Thoracic aorta (tissue), 2 donors: ENCODE results near the gene ABLIM2. TPM values are rescaled to one million over a fixed set of nuclear protein-coding genes. Genes with fewer than 3 reads are reported as not detected.

Source experiments
- ATAC-seq: fragments of 150-250 bp; one replicate; pipeline ENCODE4 v1.8.0; 2017; ENCODE audit warnings: low read depth; ENCODE audit not compliant: insufficient number of reproducible peaks, low FRiP score
- DNase-seq: peaks from one replicate; pipeline ENCODE4 v3.0.0-alpha.2; 2020; ENCODE audit warnings: low spot score
- H3K27ac ChIP-seq, 2 donors: fragments of 200-600 bp; sonication (generic); 1 replicate in 1 of 2; 2 replicates in 1 of 2; pipeline ENCODE4 v1.5.1; 2016; ENCODE audit warnings: mild to moderate bottlenecking in 2 of 2, moderate library complexity in 2 of 2
- H3K27me3 ChIP-seq: fragments of 200-600 bp; sonication (generic); replicated peaks from 2 replicates; pipeline ENCODE4 v1.6.0; 2016; ENCODE audit warnings: mild to moderate bottlenecking; ENCODE audit not compliant: insufficient read depth
- H3K36me3 ChIP-seq: fragments of 200-600 bp; sonication (generic); one replicate; pipeline ENCODE4 v1.5.1; 2016
- H3K4me1 ChIP-seq, 2 donors: fragments of 200-600 bp; sonication (generic); 1 replicate in 1 of 2; 2 replicates in 1 of 2; pipeline versions ENCODE4 v1.5.1 to v1.6.0; 2016; ENCODE audit warnings: low read depth in 2 of 2, mild to moderate bottlenecking in 1 of 2; ENCODE audit not compliant: control insufficient read depth in 1 of 2
- H3K4me3 ChIP-seq: fragments of 200-600 bp; sonication (generic); 2 replicates; pipeline ENCODE4 v1.5.1; 2016; ENCODE audit warnings: mild to moderate bottlenecking
- H3K9me3 ChIP-seq: fragments of 200-600 bp; sonication (generic); 2 replicates; pipeline ENCODE4 v1.5.1; 2016
- total RNA-seq, 2 donors: library from RNA; depleted of rRNA; stranded (reverse); fragments of >200 nt; gene quantifications; one replicate each; pipeline versions ENCODE4 v1.1.0 to v1.2.3, GENCODE V29; 2016
- TF ChIP-seq, protein P1 (sequence below): fragments of 200-600 bp; sonication (generic); IDR thresholded peaks from one replicate; pipeline ENCODE4 v1.5.1; 2019; ENCODE audit warnings: antibody characterized with exemption

ABLIM2 gene
- total RNA-seq, 2 donors from 2014 or later = 25.6 to 28.6 TPM

DNA sequence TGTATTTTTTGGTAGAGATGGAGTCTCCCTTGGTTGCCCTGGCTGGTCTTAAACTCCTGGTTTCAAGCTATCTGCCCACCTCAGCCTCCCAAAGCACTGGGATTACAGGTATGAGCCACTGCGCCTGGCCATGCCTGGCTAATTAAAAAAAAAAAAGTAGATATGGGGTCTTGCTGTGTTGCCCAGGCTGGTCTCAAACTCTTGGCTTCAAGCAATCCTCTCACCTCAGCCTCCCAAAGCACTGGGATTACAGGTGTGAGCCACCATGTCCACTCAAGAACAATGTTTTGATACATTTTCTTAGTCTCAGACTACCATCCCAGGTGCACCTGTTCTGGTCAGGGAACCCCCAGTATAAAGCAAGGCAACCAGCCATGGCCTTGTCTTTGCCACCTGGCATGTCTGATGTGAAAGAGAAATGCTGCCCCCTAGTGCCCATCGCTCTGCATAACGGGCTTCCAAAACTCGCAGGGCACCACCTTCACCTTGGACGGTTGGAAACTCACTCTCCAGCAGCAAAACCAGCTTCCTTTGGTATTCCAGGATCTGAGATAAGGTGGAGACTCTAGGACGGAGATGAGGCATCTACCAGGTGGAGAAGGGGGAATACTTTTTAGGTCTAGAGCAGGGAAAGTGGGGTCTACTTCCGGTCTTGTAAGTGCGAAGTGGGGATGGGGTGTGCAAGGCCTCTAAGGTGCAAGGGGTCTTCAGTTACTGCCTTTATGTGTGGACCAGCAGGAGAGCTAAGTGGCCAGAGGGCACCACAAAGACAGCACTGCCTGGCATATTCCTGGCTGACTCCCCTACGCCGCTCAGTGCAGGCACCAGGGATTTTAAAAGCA, 171.2 kb downstream of the ABLIM2 start:
- Histone ChIP-seq H3K9me3 (no peaks in the 10 kb centered on the region), H3K27ac (no peak overlapping the region), H3K36me3 (no peaks in the 10 kb centered on the region), H3K4me1 (no peaks in the 10 kb centered on the region), H3K27me3 (no peaks in the 10 kb centered on the region), H3K4me3 (no peak overlapping the region)
- ATAC-seq (peak; percentile 64), DNase-seq (peak; percentile 46)
- TF ChIP-seq, protein P1, sequence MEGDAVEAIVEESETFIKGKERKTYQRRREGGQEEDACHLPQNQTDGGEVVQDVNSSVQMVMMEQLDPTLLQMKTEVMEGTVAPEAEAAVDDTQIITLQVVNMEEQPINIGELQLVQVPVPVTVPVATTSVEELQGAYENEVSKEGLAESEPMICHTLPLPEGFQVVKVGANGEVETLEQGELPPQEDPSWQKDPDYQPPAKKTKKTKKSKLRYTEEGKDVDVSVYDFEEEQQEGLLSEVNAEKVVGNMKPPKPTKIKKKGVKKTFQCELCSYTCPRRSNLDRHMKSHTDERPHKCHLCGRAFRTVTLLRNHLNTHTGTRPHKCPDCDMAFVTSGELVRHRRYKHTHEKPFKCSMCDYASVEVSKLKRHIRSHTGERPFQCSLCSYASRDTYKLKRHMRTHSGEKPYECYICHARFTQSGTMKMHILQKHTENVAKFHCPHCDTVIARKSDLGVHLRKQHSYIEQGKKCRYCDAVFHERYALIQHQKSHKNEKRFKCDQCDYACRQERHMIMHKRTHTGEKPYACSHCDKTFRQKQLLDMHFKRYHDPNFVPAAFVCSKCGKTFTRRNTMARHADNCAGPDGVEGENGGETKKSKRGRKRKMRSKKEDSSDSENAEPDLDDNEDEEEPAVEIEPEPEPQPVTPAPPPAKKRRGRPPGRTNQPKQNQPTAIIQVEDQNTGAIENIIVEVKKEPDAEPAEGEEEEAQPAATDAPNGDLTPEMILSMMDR = peak; percentile 88

DNA sequence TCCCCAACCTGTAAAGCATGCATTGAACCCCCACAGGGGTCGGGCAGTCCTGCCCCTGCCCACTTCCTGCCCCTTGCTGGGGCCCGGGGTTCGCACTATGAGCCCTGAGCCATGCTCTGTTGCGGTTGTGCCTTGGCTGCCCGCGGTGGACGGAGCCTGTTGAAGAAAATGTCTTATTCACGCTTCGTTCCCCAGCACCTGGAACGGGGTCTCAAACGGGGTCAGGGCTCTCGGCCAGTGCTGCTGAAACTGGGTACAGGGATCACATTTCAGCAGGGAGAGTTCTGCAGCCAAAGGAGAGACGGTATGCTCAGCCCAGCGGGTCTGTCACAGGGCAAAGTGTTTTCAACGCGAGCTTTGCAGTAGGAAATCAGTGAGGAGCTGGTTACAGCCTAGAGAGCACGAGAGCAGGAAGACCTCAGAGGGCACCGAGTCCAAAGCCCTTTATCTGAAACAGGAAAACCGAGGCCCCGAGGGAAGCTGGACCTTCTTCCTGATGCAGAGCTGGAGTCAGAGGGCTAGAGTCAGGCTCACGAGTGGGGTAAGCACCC, 172.6 kb downstream of the ABLIM2 start:
- TF ChIP-seq, protein P1 = no peak
- no peak overlapping the region for H3K4me3 ChIP-seq
- no peaks in the 10 kb centered on the region for H3K4me1 ChIP-seq
- DNase-seq (no peak), ATAC-seq (no peak)
- H3K9me3 ChIP-seq = no peaks in the 10 kb centered on the region
- no peak overlapping the region for H3K27ac ChIP-seq
- no peaks in the 10 kb centered on the region for H3K36me3 ChIP-seq
- H3K27me3 ChIP-seq = no peaks in the 10 kb centered on the region

DNA sequence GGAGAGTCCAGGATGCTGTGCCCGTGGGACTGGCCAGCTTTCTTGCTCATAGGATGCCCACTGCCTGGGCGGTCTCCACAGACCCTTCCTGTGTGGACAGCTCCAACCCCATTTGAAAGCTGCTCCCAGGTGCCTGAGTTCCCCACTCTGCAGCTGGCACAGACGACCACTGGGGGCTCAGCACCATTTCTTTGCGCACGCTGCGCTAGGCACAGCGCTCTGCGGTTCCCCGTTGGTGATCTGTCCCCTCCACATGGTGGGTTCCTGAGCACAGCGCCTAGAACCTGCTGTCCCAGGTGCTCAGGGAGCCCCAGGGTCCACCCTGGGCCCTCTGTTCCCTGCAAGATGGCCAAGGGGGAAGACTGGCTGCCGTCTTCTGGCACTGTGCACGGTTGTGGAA, 173.5 kb downstream of the ABLIM2 start:
- H3K9me3 ChIP-seq = no peaks in the 10 kb centered on the region
- H3K4me1 ChIP-seq = no peaks in the 10 kb centered on the region
- H3K27ac ChIP-seq = no peak overlapping the region
- H3K4me3 ChIP-seq = no peak overlapping the region
- DNase-seq (no peak), ATAC-seq (no peak)
- TF ChIP-seq, protein P1 = no peak
- no peaks in the 10 kb centered on the region for H3K36me3 ChIP-seq
- H3K27me3 ChIP-seq = no peaks in the 10 kb centered on the region

DNA sequence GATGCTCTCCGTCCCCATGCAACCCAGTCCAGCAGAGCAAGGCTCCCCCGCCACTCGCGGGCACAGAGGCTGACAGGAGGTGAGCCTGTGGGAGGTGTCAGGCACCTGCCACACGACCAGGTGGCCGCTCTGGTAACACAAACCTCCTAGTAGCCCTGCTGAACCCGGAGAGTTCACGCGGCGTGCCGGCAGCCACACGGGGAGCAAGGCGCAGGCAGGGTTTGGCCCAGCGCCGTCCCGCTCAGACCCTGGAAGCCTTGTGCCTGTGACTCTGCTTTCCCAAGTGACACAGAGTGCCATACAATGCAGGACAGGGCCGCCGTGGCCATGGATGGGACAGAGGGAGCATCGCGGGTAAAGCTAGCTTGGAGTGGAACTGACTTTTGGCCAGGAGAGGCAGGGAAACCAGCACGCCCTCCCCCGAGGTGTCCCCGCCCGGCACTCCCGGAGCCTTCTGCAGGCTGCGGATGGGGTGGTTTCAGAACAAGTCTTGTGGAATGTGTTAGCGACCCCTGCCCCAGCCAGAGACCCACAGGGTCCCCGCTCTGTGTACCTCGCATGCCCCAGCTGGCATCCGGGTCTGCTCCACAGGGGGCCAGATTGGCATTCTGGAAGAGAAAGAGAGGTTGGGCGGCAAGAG, 174.2 kb downstream of the ABLIM2 start:
- H3K36me3 ChIP-seq = no peaks in the 10 kb centered on the region
- no peak for ATAC-seq
- no peaks in the 10 kb centered on the region for H3K9me3 ChIP-seq
- no peak for DNase-seq
- TF ChIP-seq, protein P1 = no peak
- no peak overlapping the region for H3K4me3 ChIP-seq
- no peaks in the 10 kb centered on the region for H3K4me1 ChIP-seq
- H3K27me3 ChIP-seq = no peaks in the 10 kb centered on the region
- no peak overlapping the region for H3K27ac ChIP-seq

DNA sequence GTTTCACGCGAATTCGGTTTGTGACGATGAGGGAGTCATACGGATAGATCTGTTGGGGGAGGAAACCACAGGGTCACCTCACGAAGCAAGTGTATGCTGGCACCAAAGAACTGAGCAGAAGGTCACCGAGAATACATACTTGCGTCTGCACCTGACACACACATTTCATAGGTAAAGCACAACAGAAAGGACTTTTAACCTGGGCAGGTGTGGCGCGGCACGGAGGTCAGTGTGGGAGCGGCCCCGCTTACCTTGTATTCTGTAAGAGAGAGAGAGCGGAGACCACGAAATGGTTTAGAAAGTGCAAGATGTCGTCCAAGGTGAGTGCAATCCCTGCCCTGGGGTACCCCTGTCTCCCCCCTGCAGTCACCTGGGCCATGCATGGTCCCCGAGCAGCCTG, 175.3 kb downstream of the ABLIM2 start:
- H3K4me3 ChIP-seq = no peak overlapping the region

More for the DNA sequence above, 175.3 kb downstream of the ABLIM2 start:
- DNase-seq = no peak
- no peaks in the 10 kb centered on the region for H3K36me3 ChIP-seq
- no peak for ATAC-seq
- TF ChIP-seq, protein P1 = no peak
- no peak overlapping the region for H3K27ac ChIP-seq
- peaks cover 0 to 4% of the 10 kb centered on the region in 2 donors for H3K4me1 ChIP-seq
- H3K9me3 ChIP-seq = no peaks in the 10 kb centered on the region
- no peaks in the 10 kb centered on the region for H3K27me3 ChIP-seq
